GM10266 (cell line): ENCODE data around the gene TLE6.

Experiments
- DNase-seq: peaks from one replicate; pipeline ENCODE4 v3.0.0; 2012; ENCODE audit errors: extremely low spot score
- CTCF ChIP-seq: IDR thresholded peaks from 2 replicates; pipeline ENCODE4 v1.5.1; 2012; ENCODE audit warnings: mild to moderate bottlenecking, low read depth; ENCODE audit not compliant: control insufficient read depth, insufficient read depth; ENCODE audit errors: missing control alignments

The TLE6 gene

GRCh38 chr19:2994588-2995131 is 17.3 kb downstream of the TLE6 start:
- no peak for DNase-seq
- TF ChIP-seq CTCF = no peak

DNA sequence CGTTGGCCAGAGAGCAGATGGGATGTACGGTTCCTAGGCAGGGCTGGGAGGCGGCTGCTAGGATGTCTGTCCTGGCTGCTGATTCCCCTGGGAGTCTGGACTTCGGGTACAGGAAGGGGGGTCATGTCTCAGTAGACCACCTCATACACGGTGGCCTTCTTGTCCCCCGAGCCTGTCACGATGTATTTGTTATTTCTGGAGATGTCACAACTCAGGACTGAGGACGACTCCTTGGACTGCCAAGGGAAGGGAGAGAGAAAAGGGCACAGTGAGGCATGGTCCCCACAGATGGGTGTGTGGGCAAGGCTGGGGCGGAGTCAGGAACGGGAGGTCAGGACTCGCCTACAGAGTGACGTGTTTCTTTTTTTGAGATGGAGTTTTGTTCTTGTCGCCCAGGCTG is 20.4 kb downstream of the TLE6 start:
- TF ChIP-seq CTCF = no peak
- no peak for DNase-seq

DNA sequence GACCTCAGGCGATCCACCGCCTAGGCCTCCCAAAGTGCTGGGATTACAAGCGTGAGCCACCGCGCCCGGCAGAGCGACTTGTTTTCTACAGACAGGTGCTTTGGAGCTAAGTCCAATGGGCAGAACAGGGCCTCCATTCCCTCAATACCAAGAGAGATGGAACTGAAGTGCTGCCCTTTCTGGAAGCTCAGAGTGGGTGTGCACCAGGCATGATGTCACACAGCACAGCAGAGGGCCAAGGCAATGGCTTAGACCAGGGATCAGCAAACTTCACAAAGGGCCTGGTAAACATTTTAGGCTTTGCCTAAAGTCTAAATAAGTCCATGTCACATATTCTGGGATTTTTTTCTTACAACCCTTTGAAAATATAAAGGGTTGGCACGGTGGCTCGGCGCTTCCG is 21.3 kb downstream of the TLE6 start:
- DNase-seq = no peak
- no peak for TF ChIP-seq CTCF

GRCh38 chr19:3001235-3001800 is 24.0 kb downstream of the TLE6 start:
- DNase-seq = no peak
- TF ChIP-seq CTCF = no peak

- no peak for TF ChIP-seq CTCF
- DNase-seq = no peak
Observed at GRCh38 chr19:3003046-3003445, 25.7 kb downstream of the TLE6 start.

- no peak for TF ChIP-seq CTCF
- DNase-seq = no peak
Observed at GRCh38 chr19:3004522-3004921, 27.2 kb downstream of the TLE6 start.

GRCh38 chr19:3005345-3005744 is 28.0 kb downstream of the TLE6 start:
- no peak for TF ChIP-seq CTCF
- DNase-seq = no peak
